GM12878 (cell line): ENCODE data around the gene SLC25A41. TPM values are rescaled to one million over a fixed set of nuclear protein-coding genes. Genes with fewer than 3 reads are reported as not detected.

Source experiments
- ATAC-seq: fragments of 200-7000 bp; cut with Tn5 transposase; 3 replicates; pipeline ENCODE4 v1.9.1; 2020; ENCODE audit warnings: mild to moderate bottlenecking, moderate library complexity
- BruUV-seq: library from RNA; stranded (reverse); fragments of 400-500 nt; replicated peaks from 2 replicates; lab custom pipeline; 2021; lab: Mats Ljungman, UMichigan
- CTCF ChIA-PET: fragments of 300-600 bp; sonication (Branson Sonifier 250); formaldehyde crosslinking; extraction: SDS; loops from one replicate; lab custom pipeline; 2021; ENCODE audit warnings: inconsistent platforms; lab: Yijun Ruan, JAX
- POLR2A ChIA-PET: fragments of 350-600 bp; formaldehyde crosslinking; extraction: SDS; loops from one replicate; lab custom pipeline; 2021; ENCODE audit warnings: inconsistent platforms; lab: Charles Lee
- RAD21 ChIA-PET: fragments of 300-600 bp; sonication (Branson Sonifier 250); formaldehyde crosslinking; loops from one replicate; lab custom pipeline; 2023; ENCODE audit warnings: antibody characterized with exemption; ENCODE audit not compliant: unreplicated experiment; lab: Charles Lee
- SMC1A ChIA-PET: fragments of 300-600 bp; sonication (Branson Sonifier 250); formaldehyde crosslinking; loops from one replicate; lab custom pipeline; 2023; ENCODE audit not compliant: unreplicated experiment, uncharacterized antibody; lab: Charles Lee
- DNase-seq: peaks from one replicate; pipeline ENCODE4 v3.0.0-alpha.2; 2011; ENCODE audit warnings: low read depth, low spot score
- FAIRE-seq: peaks from 3 replicates; lab custom pipeline; 2011; peaks lifted over from hg19 to GRCh38; lab: Jason Lieb, UNC
- H2AFZ ChIP-seq: 2 replicates; pipeline ENCODE4 v1.6.0; 2011; ENCODE audit warnings: low read depth, low read length, control low read depth; ENCODE audit not compliant: control insufficient read depth
- H3K27ac ChIP-seq: 2 replicates; pipeline ENCODE4 v1.5.1; 2011; ENCODE audit warnings: control low read depth; ENCODE audit not compliant: control insufficient read depth, insufficient read depth
- H3K27me3 ChIP-seq, 2 experiments: replicated peaks in 1 of 2; 2 replicates each; pipeline versions ENCODE4 v1.6.0 to v1.6.1; 2011; ENCODE audit warnings: low read length in 1 of 2; ENCODE audit not compliant: control insufficient read depth in 2 of 2, insufficient read depth in 2 of 2
- H3K36me3 ChIP-seq, 2 experiments: 2 replicates each; pipeline ENCODE4 v1.5.1; 2011; ENCODE audit warnings: low read length in 1 of 2; ENCODE audit not compliant: control insufficient read depth in 2 of 2, insufficient read depth in 2 of 2
- H3K4me1 ChIP-seq: 2 replicates; pipeline ENCODE4 v1.6.1; 2011; ENCODE audit warnings: mild to moderate bottlenecking, low read length, moderate library complexity, mixed read lengths; ENCODE audit not compliant: control insufficient read depth, insufficient read depth
- H3K4me2 ChIP-seq: 2 replicates; pipeline ENCODE4 v1.6.0; 2011; ENCODE audit warnings: control low read depth; ENCODE audit not compliant: control insufficient read depth, insufficient read depth
- H3K4me3 ChIP-seq: fragments of 200-600 bp; sonication (generic); 2 replicates; pipeline ENCODE4 v1.5.1; 2016
- H3K79me2 ChIP-seq: 2 replicates; pipeline ENCODE4 v1.6.0; 2011; ENCODE audit warnings: low read length; ENCODE audit not compliant: control insufficient read depth, insufficient read depth
- H3K9ac ChIP-seq: 2 replicates; pipeline ENCODE4 v1.8.0; 2011; ENCODE audit warnings: low read length, control low read depth, mixed read lengths; ENCODE audit not compliant: control insufficient read depth, insufficient read depth
- H3K9me3 ChIP-seq: replicated peaks from 3 replicates; pipeline ENCODE4 v1.5.1; 2011; ENCODE audit warnings: mild to moderate bottlenecking, low read length; ENCODE audit not compliant: control insufficient read depth, insufficient read depth
- H4K20me1 ChIP-seq: 2 replicates; pipeline ENCODE4 v1.6.0; 2011; ENCODE audit not compliant: control insufficient read depth, insufficient read depth
- CHD4 ChIP-seq: fragments of 200-600 bp; sonication (generic); IDR thresholded peaks from 2 replicates; pipeline ENCODE4 v1.6.1; 2016; ENCODE audit warnings: mild to moderate bottlenecking
- FOXM1 ChIP-seq: IDR thresholded peaks from 2 replicates; pipeline ENCODE4 v1.6.1; 2012; ENCODE audit warnings: low read depth, mild to moderate bottlenecking, inconsistent platforms, low read length, moderate library complexity
- KLF5 ChIP-seq: fragments of 450-650 bp; IDR thresholded peaks from 2 replicates; pipeline ENCODE4 v1.6.1; 2014; ENCODE audit warnings: mild to moderate bottlenecking; ENCODE audit not compliant: partially characterized antibody
- MEF2A ChIP-seq: IDR thresholded peaks from 2 replicates; pipeline ENCODE4 v1.6.1; 2011; ENCODE audit warnings: low read depth, mild to moderate bottlenecking, low read length, moderate library complexity; ENCODE audit not compliant: insufficient read depth
- PAX5 ChIP-seq: IDR thresholded peaks from 2 replicates; pipeline ENCODE4 v1.6.1; 2011; ENCODE audit warnings: low read depth, low read length, borderline replicate concordance
- SP1 ChIP-seq: IDR thresholded peaks from one replicate; pipeline ENCODE4 v1.6.1; 2011; ENCODE audit warnings: low read depth, low read length
- SREBF2 ChIP-seq: IDR thresholded peaks from 2 replicates; pipeline ENCODE4 v1.6.1; 2012; ENCODE audit warnings: mild to moderate bottlenecking, low read length
- YY1 ChIP-seq: IDR thresholded peaks from 2 replicates; pipeline ENCODE4 v1.6.1; 2011; ENCODE audit warnings: low read depth, mild to moderate bottlenecking, low read length
- ZNF24 ChIP-seq: fragments of 450-650 bp; IDR thresholded peaks from 2 replicates; pipeline ENCODE4 v1.6.1; 2017; ENCODE audit warnings: antibody characterized with exemption, mild to moderate bottlenecking
- WGBS: methylation state at CpG from one replicate; pipeline ENCODE4 v1.1.6; 2016; ENCODE audit warnings: low lambda C conversion rate; ENCODE audit not compliant: insufficient replicate concordance, insufficient coverage; ENCODE audit errors: missing lambda C conversion rate; 5-methylcytosine and 5-hydroxymethylcytosine counted together
- in situ Hi-C: fragments of 300-500 bp; cut with MboI; formaldehyde crosslinking; loops from 9 replicates; pipeline ENCODE4 v1.14.3; 2018; ENCODE audit warnings: mixed read lengths
- intact Hi-C: fragments of 100-400 bp; cut with micrococcal nuclease; formaldehyde crosslinking; loops from one replicate; pipeline ENCODE4 v1.14.2; 2022; ENCODE audit not compliant: unreplicated experiment
- polyA plus RNA-seq, 11 experiments: library from polyadenylated mRNA; depleted of rRNA in 4 of 11; unstranded in 6 of 11; stranded (reverse) in 5 of 11; fragments of >200 nt; fragmentation: Nextera tagmentation in 4 of 11; fragmentation: Illumina TruSeq in 1 of 11; extraction: Ambion mirVana in 4 of 11; extraction: Trizol in 1 of 11; gene quantifications; 1 replicate in 1 of 11; 2 replicates in 10 of 11; pipeline versions ENCODE4 v1.2.1 to v1.2.3, GENCODE V29; 2011 to 2016; ENCODE audit warnings: inconsistent platforms in 2 of 11, missing spikeins in 2 of 11, low read depth in 1 of 11
- total RNA-seq, 4 experiments: library from RNA; depleted of rRNA in 3 of 4; stranded (reverse); fragments of >200 nt in 3 of 4; fragmentation: Illumina TruSeq in 1 of 4; extraction: Trizol in 1 of 4; gene quantifications; 2 replicates each; pipeline versions ENCODE4 v1.2.1 to v1.2.3, GENCODE V29; 2013 to 2021
- TF ChIP-seq, protein P1 (sequence below): fragments of 450-650 bp; IDR thresholded peaks from 2 replicates; pipeline ENCODE4 v1.6.1; 2017; ENCODE audit warnings: mild to moderate bottlenecking, moderate library complexity
- TF ChIP-seq, protein P2 (sequence below): IDR thresholded peaks from 2 replicates; pipeline ENCODE4 v1.6.1; 2012; ENCODE audit warnings: low read length, inconsistent platforms

Gene SLC25A41
- total and polyA plus RNA-seq, 10 of the 15 experiments (the other 5 are each of a cell fraction or from before 2014, with no cell fraction given): 0.23 to 1.2 (median 0.43) TPM; not detected in 2

DNA sequence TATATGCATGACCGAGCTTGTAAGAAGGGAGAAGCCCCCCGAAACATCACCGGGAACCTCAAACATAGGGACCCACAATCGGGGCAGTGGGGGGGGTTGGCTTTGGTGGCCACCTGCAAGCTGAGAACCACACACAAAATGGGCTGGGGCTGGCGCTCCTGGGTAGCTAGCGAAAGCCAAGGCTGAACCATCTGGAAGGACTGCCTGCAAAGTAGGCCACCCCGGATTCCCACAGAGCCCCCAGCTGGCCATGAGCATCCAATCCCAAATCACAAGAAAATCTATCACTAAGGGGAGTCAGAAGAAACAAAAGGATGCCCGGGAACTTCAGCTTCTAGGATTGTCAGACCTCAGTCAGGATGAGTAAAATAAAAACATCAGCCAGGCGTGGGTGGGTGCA is 55.1 kb downstream of the SLC25A41 start:
- H2AFZ ChIP-seq: no peak overlapping the region
- H3K4me1 ChIP-seq: no peaks in the 10 kb centered on the region
- 91% methylated on average over 9 of the region's 9 CpGs for WGBS
- peaks cover 21 to 26% of the 10 kb centered on the region in 2 experiments for H3K36me3 ChIP-seq
- ATAC-seq (no peak), DNase-seq (no peak), FAIRE-seq (no peak)
- no TSS peak for BruUV-seq
- H3K9ac ChIP-seq: no peak overlapping the region
- no peak overlapping the region for H3K27ac ChIP-seq
- intact Hi-C loops: no loop called here
- H3K27me3 ChIP-seq: no peaks in the 10 kb centered on the region
- in situ Hi-C loops: no loop called here
- ChIA-PET RAD21 (no interaction called here), POLR2A (no interaction called here), SMC1A (no interaction called here), CTCF (no interaction called here)
- H3K9me3 ChIP-seq: peaks cover 1% of the 10 kb centered on the region; the same call in 1 of the 3 replicates
- H3K4me3 ChIP-seq: no peak overlapping the region
- H3K4me2 ChIP-seq: no peak overlapping the region
- H4K20me1 ChIP-seq: no peaks in the 10 kb centered on the region
- TF ChIP-seq YY1: no peak
- TF ChIP-seq, protein P1, sequence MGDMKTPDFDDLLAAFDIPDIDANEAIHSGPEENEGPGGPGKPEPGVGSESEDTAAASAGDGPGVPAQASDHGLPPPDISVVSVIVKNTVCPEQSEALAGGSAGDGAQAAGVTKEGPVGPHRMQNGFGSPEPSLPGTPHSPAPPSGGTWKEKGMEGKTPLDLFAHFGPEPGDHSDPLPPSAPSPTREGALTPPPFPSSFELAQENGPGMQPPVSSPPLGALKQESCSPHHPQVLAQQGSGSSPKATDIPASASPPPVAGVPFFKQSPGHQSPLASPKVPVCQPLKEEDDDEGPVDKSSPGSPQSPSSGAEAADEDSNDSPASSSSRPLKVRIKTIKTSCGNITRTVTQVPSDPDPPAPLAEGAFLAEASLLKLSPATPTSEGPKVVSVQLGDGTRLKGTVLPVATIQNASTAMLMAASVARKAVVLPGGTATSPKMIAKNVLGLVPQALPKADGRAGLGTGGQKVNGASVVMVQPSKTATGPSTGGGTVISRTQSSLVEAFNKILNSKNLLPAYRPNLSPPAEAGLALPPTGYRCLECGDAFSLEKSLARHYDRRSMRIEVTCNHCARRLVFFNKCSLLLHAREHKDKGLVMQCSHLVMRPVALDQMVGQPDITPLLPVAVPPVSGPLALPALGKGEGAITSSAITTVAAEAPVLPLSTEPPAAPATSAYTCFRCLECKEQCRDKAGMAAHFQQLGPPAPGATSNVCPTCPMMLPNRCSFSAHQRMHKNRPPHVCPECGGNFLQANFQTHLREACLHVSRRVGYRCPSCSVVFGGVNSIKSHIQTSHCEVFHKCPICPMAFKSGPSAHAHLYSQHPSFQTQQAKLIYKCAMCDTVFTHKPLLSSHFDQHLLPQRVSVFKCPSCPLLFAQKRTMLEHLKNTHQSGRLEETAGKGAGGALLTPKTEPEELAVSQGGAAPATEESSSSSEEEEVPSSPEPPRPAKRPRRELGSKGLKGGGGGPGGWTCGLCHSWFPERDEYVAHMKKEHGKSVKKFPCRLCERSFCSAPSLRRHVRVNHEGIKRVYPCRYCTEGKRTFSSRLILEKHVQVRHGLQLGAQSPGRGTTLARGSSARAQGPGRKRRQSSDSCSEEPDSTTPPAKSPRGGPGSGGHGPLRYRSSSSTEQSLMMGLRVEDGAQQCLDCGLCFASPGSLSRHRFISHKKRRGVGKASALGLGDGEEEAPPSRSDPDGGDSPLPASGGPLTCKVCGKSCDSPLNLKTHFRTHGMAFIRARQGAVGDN: no peak
- no peak for TF ChIP-seq SREBF2
- no peak for TF ChIP-seq KLF5
- TF ChIP-seq FOXM1: no peak
- no peak for TF ChIP-seq ZNF24
- no peak for TF ChIP-seq CHD4
- TF ChIP-seq PAX5: no peak
- TF ChIP-seq MEF2A: no peak
- no peak for TF ChIP-seq SP1
- TF ChIP-seq, protein P2, sequence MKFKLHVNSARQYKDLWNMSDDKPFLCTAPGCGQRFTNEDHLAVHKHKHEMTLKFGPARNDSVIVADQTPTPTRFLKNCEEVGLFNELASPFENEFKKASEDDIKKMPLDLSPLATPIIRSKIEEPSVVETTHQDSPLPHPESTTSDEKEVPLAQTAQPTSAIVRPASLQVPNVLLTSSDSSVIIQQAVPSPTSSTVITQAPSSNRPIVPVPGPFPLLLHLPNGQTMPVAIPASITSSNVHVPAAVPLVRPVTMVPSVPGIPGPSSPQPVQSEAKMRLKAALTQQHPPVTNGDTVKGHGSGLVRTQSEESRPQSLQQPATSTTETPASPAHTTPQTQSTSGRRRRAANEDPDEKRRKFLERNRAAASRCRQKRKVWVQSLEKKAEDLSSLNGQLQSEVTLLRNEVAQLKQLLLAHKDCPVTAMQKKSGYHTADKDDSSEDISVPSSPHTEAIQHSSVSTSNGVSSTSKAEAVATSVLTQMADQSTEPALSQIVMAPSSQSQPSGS: no peak
- H3K79me2 ChIP-seq: no peaks in the 10 kb centered on the region; the same call in 1 of the 2 replicates
